Measurements from ENCODE around the gene H19. TPM values are rescaled to one million over a fixed set of nuclear protein-coding genes. Genes with fewer than 3 reads are reported as not detected.

H19 gene
- 11,782 TPM for total RNA-seq
- polyA plus RNA-seq (ENCODE audit: insufficient read depth in 1 of 8, insufficient read length in 8 of 8, low replicate concordance in 1 of 8) = over 10,000 TPM; 10,236 to 14,326 (median 13,021) TPM
- long read RNA-seq, donor 1, transcript H19-203 (5 exons, 2,348 nt) = major isoform, 725 of 2,453 reads
- long read RNA-seq, donor 1, transcript H19-207 (3 exons, 489 nt) = minor isoform, 131 of 2,453 reads
- long read RNA-seq, donor 1, transcript H19-201 (4 exons, 1,771 nt) = minor isoform, 546 of 2,453 reads
- long read RNA-seq, donor 1, transcript H19-211 (4 exons, 592 nt) = minor isoform, 70 of 2,453 reads
- long read RNA-seq, donor 1, partial matches to known transcripts = 844 of 2,453 reads
- long read RNA-seq, donor 1, other reads (novel, unspliced or antisense) = 44 of 2,453 reads
- long read RNA-seq, donor 2, transcript H19-201 (4 exons, 1,771 nt) = minor isoform, 45 of 384 reads
- long read RNA-seq, donor 2, transcript H19-203 (5 exons, 2,348 nt) = minor isoform, 86 of 384 reads
- long read RNA-seq, donor 2, transcript H19-207 (3 exons, 489 nt) = major isoform, 112 of 384 reads
- long read RNA-seq, donor 2, transcript H19-211 (4 exons, 592 nt) = minor isoform, 25 of 384 reads
- long read RNA-seq, donor 2, partial matches to known transcripts = 104 of 384 reads
- long read RNA-seq, donor 2, other reads (novel, unspliced or antisense) = 7 of 384 reads
- long read RNA-seq, donor 3, transcript H19-207 (3 exons, 489 nt) = minor isoform, 187 of 6,488 reads
- long read RNA-seq, donor 3, transcript H19-203 (5 exons, 2,348 nt) = major isoform, 1,494 of 6,488 reads
- long read RNA-seq, donor 3, transcript H19-202 (5 exons, 2,281 nt) = minor isoform, 108 of 6,488 reads
- long read RNA-seq, donor 3, transcript H19-201 (4 exons, 1,771 nt) = minor isoform, 1,095 of 6,488 reads
- long read RNA-seq, donor 3, partial matches to known transcripts = 2,109 of 6,488 reads
- long read RNA-seq, donor 3, other reads (novel, unspliced or antisense) = 1,340 of 6,488 reads
- long read RNA-seq, donor 4, transcript H19-203 (5 exons, 2,348 nt) = major isoform, 814 of 5,034 reads
- long read RNA-seq, donor 4, transcript H19-207 (3 exons, 489 nt) = minor isoform, 665 of 5,034 reads
- long read RNA-seq, donor 4, transcript H19-201 (4 exons, 1,771 nt) = minor isoform, 603 of 5,034 reads
- long read RNA-seq, donor 4, transcript H19-211 (4 exons, 592 nt) = minor isoform, 163 of 5,034 reads
- long read RNA-seq, donor 4, partial matches to known transcripts = 2,203 of 5,034 reads
- long read RNA-seq, donor 4, other reads (novel, unspliced or antisense) = 496 of 5,034 reads
- long read RNA-seq, donor 5, transcript H19-207 (3 exons, 489 nt) = minor isoform, 678 of 15,151 reads
- long read RNA-seq, donor 5, transcript H19-201 (4 exons, 1,771 nt) = major isoform, 3,379 of 15,151 reads
- long read RNA-seq, donor 5, transcript H19-203 (5 exons, 2,348 nt) = minor isoform, 2,832 of 15,151 reads
- long read RNA-seq, donor 5, transcript H19-211 (4 exons, 592 nt) = minor isoform, 411 of 15,151 reads
- long read RNA-seq, donor 5, partial matches to known transcripts = 5,581 of 15,151 reads
- long read RNA-seq, donor 5, other reads (novel, unspliced or antisense) = 2,053 of 15,151 reads
- long read RNA-seq, donor 6, transcript H19-207 (3 exons, 489 nt) = minor isoform, 1,069 of 8,514 reads
- long read RNA-seq, donor 6, transcript H19-203 (5 exons, 2,348 nt) = major isoform, 2,015 of 8,514 reads
- long read RNA-seq, donor 6, transcript H19-211 (4 exons, 592 nt) = minor isoform, 298 of 8,514 reads
- long read RNA-seq, donor 6, transcript H19-201 (4 exons, 1,771 nt) = minor isoform, 1,250 of 8,514 reads
- long read RNA-seq, donor 6, partial matches to known transcripts = 2,836 of 8,514 reads
- long read RNA-seq, donor 6, other reads (novel, unspliced or antisense) = 890 of 8,514 reads
- long read RNA-seq, donor 7, transcript H19-203 (5 exons, 2,348 nt) = major isoform, 1,303 of 6,734 reads
- long read RNA-seq, donor 7, transcript H19-201 (4 exons, 1,771 nt) = minor isoform, 937 of 6,734 reads
- long read RNA-seq, donor 7, transcript H19-211 (4 exons, 592 nt) = minor isoform, 292 of 6,734 reads
- long read RNA-seq, donor 7, transcript H19-207 (3 exons, 489 nt) = minor isoform, 781 of 6,734 reads
- long read RNA-seq, donor 7, partial matches to known transcripts = 2,437 of 6,734 reads
- long read RNA-seq, donor 7, other reads (novel, unspliced or antisense) = 877 of 6,734 reads
- long read RNA-seq, donor 8, transcript H19-203 (5 exons, 2,348 nt) = minor isoform, 415 of 2,739 reads
- long read RNA-seq, donor 8, transcript H19-211 (4 exons, 592 nt) = minor isoform, 147 of 2,739 reads
- long read RNA-seq, donor 8, transcript H19-207 (3 exons, 489 nt) = major isoform, 606 of 2,739 reads
- long read RNA-seq, donor 8, transcript H19-201 (4 exons, 1,771 nt) = minor isoform, 302 of 2,739 reads
- long read RNA-seq, donor 8, partial matches to known transcripts = 981 of 2,739 reads
- long read RNA-seq, donor 8, other reads (novel, unspliced or antisense) = 235 of 2,739 reads
- long read RNA-seq, donor 9, transcript H19-211 (4 exons, 592 nt) = minor isoform, 140 of 3,948 reads
- long read RNA-seq, donor 9, transcript H19-207 (3 exons, 489 nt) = minor isoform, 524 of 3,948 reads
- long read RNA-seq, donor 9, transcript H19-201 (4 exons, 1,771 nt) = minor isoform, 474 of 3,948 reads
- long read RNA-seq, donor 9, transcript H19-203 (5 exons, 2,348 nt) = major isoform, 668 of 3,948 reads
- long read RNA-seq, donor 9, partial matches to known transcripts = 1,603 of 3,948 reads
- long read RNA-seq, donor 9, other reads (novel, unspliced or antisense) = 467 of 3,948 reads
- long read RNA-seq, donor 10, transcript H19-207 (3 exons, 489 nt) = major isoform, 677 of 3,937 reads
- long read RNA-seq, donor 10, transcript H19-201 (4 exons, 1,771 nt) = minor isoform, 459 of 3,937 reads
- long read RNA-seq, donor 10, transcript H19-203 (5 exons, 2,348 nt) = minor isoform, 602 of 3,937 reads
- long read RNA-seq, donor 10, transcript H19-211 (4 exons, 592 nt) = minor isoform, 162 of 3,937 reads
- long read RNA-seq, donor 10, partial matches to known transcripts = 1,542 of 3,937 reads
- long read RNA-seq, donor 10, other reads (novel, unspliced or antisense) = 406 of 3,937 reads
- long read RNA-seq, donor 11, transcript H19-207 (3 exons, 489 nt) = minor isoform, 468 of 4,599 reads
- long read RNA-seq, donor 11, transcript H19-203 (5 exons, 2,348 nt) = major isoform, 849 of 4,599 reads
- long read RNA-seq, donor 11, transcript H19-201 (4 exons, 1,771 nt) = minor isoform, 532 of 4,599 reads
- long read RNA-seq, donor 11, transcript H19-211 (4 exons, 592 nt) = minor isoform, 195 of 4,599 reads
- long read RNA-seq, donor 11, partial matches to known transcripts = 1,760 of 4,599 reads
- long read RNA-seq, donor 11, other reads (novel, unspliced or antisense) = 678 of 4,599 reads

GRCh38 chr11:1997755-1998154 lies at the start of gene H19:
H19 (minus strand) TSS chr11:1997842.
- H3K36me3 ChIP-seq (ENCODE audit: control insufficient read depth, insufficient read depth, low read length) = no peaks in the 10 kb centered on the region
- WGBS (ENCODE audit: insufficient coverage) = no CpG with 5 or more reads among the region's 14 CpGs

GRCh38 chr11:2041963-2042362 lies 44.3 kb upstream of the H19 start:
- H3K9me3 ChIP-seq (replicated peaks; ENCODE audit: control insufficient read depth, low read depth, low read length) = no peaks in the 10 kb centered on the region
- WGBS (ENCODE audit: insufficient coverage) = 79% methylated on average over 2 of the region's 2 CpGs
- DNase-seq = no peak
- no peak overlapping the region for H3K4me3 ChIP-seq (ENCODE audit: low read length)
- H3K4me1 ChIP-seq (ENCODE audit: control insufficient read depth, insufficient read depth, low read length) = no peaks in the 10 kb centered on the region
- no peaks in the 10 kb centered on the region for H3K36me3 ChIP-seq (ENCODE audit: control insufficient read depth, insufficient read depth, low read length)
- H3K27ac ChIP-seq (ENCODE audit: low read length) = no peak overlapping the region
- H3K27me3 ChIP-seq (ENCODE audit: control insufficient read depth, insufficient read depth, low read length) = no peaks in the 10 kb centered on the region

More at GRCh38 chr11:1997755-1998154, at the start of gene H19:
- no peak for DNase-seq
- H3K4me3 ChIP-seq (ENCODE audit: low read length) = no peak within 1 kb of the TSS
- no peak within 1 kb of the TSS for H3K27ac ChIP-seq (ENCODE audit: low read length)
- no peaks in the 10 kb centered on the region for H3K27me3 ChIP-seq (ENCODE audit: control insufficient read depth, insufficient read depth, low read length)
- no peaks in the 10 kb centered on the region for H3K4me1 ChIP-seq (ENCODE audit: control insufficient read depth, insufficient read depth, low read length)
- no peaks in the 10 kb centered on the region for H3K9me3 ChIP-seq (replicated peaks; ENCODE audit: control insufficient read depth, low read depth, low read length)

DNA sequence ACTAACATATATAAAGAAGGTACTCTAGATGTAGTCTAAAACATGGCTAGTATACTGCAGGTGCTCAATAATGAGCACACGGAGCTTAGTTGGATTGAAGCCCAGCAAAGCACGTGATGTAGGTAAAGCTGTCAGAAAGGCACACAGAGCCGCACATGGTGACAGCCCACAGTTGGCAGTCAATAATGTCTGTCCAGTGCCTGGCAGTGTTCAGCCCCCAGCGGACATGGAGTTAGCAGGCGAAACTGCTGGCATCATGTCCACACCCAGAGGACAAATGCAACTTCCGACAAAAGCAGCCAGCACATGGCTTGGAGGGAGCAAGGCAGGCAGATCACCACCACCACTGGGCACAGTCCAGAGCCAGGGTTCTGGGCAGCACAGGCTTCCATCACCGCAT lies 43.5 kb upstream of the H19 start:
- no peaks in the 10 kb centered on the region for H3K9me3 ChIP-seq (replicated peaks; ENCODE audit: control insufficient read depth, low read depth, low read length)
- no peaks in the 10 kb centered on the region for H3K36me3 ChIP-seq (ENCODE audit: control insufficient read depth, insufficient read depth, low read length)
- no peaks in the 10 kb centered on the region for H3K4me1 ChIP-seq (ENCODE audit: control insufficient read depth, insufficient read depth, low read length)
- no CpG with 5 or more reads among the region's 7 CpGs for WGBS (ENCODE audit: insufficient coverage)
- H3K4me3 ChIP-seq (ENCODE audit: low read length) = no peak overlapping the region
- no peaks in the 10 kb centered on the region for H3K27me3 ChIP-seq (ENCODE audit: control insufficient read depth, insufficient read depth, low read length)
- no peak overlapping the region for H3K27ac ChIP-seq (ENCODE audit: low read length)
- DNase-seq = no peak

DNA sequence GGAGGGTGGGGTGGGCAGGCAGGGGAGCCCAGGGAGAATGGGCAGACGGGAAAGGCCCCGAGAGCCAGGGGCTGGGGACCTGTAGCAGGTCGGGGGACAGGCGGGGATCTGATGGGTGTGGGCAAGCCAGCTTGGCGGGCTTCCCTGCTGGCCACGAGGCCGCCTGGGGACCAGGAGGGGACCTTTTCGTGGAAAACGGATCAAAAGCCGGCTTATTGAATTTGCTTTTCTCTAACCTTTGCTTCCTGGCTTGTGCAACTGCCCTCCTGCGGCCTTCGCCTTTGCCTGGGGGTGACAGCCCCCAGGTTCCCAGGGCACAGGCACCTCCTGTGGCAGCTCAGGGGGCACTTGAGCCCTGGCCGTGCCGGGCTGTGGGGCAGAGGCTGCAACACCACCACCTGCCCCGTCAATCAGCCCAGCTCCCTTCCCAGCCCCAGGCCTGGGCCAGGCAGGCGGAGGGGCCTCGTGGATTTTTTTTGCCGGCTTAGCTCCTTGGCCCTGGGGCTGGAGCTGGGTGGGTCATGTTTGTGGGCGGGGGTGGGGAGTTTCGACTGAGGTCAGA lies 41.6 kb upstream of the H19 start:
- no peak for DNase-seq
- no peaks in the 10 kb centered on the region for H3K36me3 ChIP-seq (ENCODE audit: control insufficient read depth, insufficient read depth, low read length)
- H3K4me3 ChIP-seq (ENCODE audit: low read length) = no peak overlapping the region
- no peaks in the 10 kb centered on the region for H3K27me3 ChIP-seq (ENCODE audit: control insufficient read depth, insufficient read depth, low read length)
- WGBS (ENCODE audit: insufficient coverage) = no CpG with 5 or more reads among the region's 20 CpGs
- no peaks in the 10 kb centered on the region for H3K9me3 ChIP-seq (replicated peaks; ENCODE audit: control insufficient read depth, low read depth, low read length)
- no peaks in the 10 kb centered on the region for H3K4me1 ChIP-seq (ENCODE audit: control insufficient read depth, insufficient read depth, low read length)
- H3K27ac ChIP-seq (ENCODE audit: low read length) = no peak overlapping the region

GRCh38 chr11:2036863-2037486 lies 39.3 kb upstream of the H19 start:
- Histone ChIP-seq H3K27ac (ENCODE audit: low read length) (no peak overlapping the region), H3K9me3 (replicated peaks; ENCODE audit: control insufficient read depth, low read depth, low read length) (no peaks in the 10 kb centered on the region), H3K36me3 (ENCODE audit: control insufficient read depth, insufficient read depth, low read length) (no peaks in the 10 kb centered on the region), H3K27me3 (ENCODE audit: control insufficient read depth, insufficient read depth, low read length) (no peaks in the 10 kb centered on the region), H3K4me1 (ENCODE audit: control insufficient read depth, insufficient read depth, low read length) (no peaks in the 10 kb centered on the region), H3K4me3 (ENCODE audit: low read length) (no peak overlapping the region)
- DNase-seq = no peak
- WGBS (ENCODE audit: insufficient coverage) = no CpG with 5 or more reads among the region's 18 CpGs

GRCh38 chr11:2035382-2035781 lies 37.7 kb upstream of the H19 start:
- Histone ChIP-seq H3K27ac (ENCODE audit: low read length) (no peak overlapping the region), H3K36me3 (ENCODE audit: control insufficient read depth, insufficient read depth, low read length) (no peaks in the 10 kb centered on the region), H3K27me3 (ENCODE audit: control insufficient read depth, insufficient read depth, low read length) (no peaks in the 10 kb centered on the region), H3K9me3 (replicated peaks; ENCODE audit: control insufficient read depth, low read depth, low read length) (no peaks in the 10 kb centered on the region), H3K4me3 (ENCODE audit: low read length) (no peak overlapping the region), H3K4me1 (ENCODE audit: control insufficient read depth, insufficient read depth, low read length) (no peaks in the 10 kb centered on the region)
- no peak for DNase-seq
- no CpG with 5 or more reads among the region's 14 CpGs for WGBS (ENCODE audit: insufficient coverage)

DNA sequence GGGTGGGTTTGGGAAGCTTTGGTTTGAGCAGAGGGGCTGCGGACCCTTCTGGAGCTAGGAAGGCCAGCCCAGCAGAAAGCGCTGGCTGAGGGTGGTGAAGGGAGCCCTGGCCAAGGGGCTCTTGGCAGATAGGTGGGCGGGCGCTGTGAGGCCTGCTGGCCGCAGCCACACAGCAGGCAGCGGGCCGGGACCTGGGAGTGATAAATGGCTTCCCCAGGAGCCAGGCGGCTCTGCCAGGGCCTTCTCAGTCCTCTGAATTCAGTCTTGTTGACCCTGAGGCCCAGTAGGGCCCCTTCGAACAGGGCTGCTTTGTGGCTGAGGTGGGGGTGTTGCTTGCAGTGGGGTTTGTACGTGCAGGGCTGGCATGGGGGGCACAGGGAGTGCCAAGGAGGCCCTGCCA lies 33.4 kb upstream of the H19 start:
- H3K4me1 ChIP-seq (ENCODE audit: control insufficient read depth, insufficient read depth, low read length) = no peaks in the 10 kb centered on the region
- H3K27ac ChIP-seq (ENCODE audit: low read length) = no peak overlapping the region
- WGBS (ENCODE audit: insufficient coverage) = no CpG with 5 or more reads among the region's 10 CpGs
- DNase-seq = no peak
- no peak overlapping the region for H3K4me3 ChIP-seq (ENCODE audit: low read length)
- H3K27me3 ChIP-seq (ENCODE audit: control insufficient read depth, insufficient read depth, low read length) = no peaks in the 10 kb centered on the region
- no peaks in the 10 kb centered on the region for H3K36me3 ChIP-seq (ENCODE audit: control insufficient read depth, insufficient read depth, low read length)
- H3K9me3 ChIP-seq (replicated peaks; ENCODE audit: control insufficient read depth, low read depth, low read length) = no peaks in the 10 kb centered on the region
